Measurements from ENCODE around the gene GALNT2. TPM values are rescaled to one million over a fixed set of nuclear protein-coding genes. Genes with fewer than 3 reads are reported as not detected.

Gene GALNT2
- total and polyA plus RNA-seq, 9 of the 15 experiments (the other 6 are each of a cell fraction or from before 2014, with no cell fraction given), result 1.6 to 106 (median 51.9) TPM

DNA sequence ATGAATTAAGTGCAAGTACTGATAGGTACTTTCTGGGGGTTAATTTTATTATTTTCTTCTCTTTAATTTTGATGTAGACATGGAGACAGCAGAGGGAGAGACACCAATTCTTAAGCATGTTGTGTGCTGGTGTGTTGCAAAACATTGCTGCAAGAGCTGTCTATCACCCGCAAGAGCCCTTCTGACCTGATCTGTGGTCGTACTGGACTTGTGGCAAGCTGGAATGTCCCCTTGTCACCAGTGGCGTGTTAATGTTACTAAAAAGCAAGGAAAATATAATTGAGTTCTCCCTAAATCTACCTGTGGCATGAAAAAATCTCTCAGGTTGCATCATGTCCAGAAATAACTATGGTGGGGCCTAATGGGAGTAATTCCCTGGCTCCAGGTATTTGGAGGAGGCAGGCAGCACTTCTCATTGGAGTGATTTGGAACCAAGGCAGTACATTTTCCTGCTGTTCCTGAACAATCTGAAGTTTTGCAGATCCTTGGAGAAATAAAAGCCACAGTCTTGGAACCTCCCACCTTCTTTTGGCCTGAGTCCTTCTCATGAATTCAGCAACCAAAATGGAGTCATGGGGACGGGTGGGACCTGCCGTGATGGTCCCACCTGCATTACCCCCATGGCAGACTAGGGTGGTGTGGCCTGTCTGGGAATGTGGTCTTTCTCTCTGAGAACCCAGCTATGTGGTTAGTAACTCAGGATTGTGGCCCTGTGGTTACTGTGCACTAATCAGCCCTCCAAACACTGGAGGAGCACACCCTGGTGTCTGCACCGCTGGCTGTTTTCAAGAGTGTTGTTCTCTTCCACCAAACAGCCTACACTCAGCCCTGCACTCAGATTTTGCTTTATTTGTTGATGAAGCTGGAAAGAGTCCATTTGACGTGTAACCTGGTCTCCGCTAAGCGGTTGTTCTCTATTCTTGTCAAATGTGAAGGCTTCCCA, 57.4 kb downstream of the GALNT2 start (continued):
- TF ChIP-seq PTTG1 (tag; IDR thresholded peaks at IDR 0.05; ENCODE audit: low read depth) (peak; percentile 28; the same call in 1 of the 2 replicates), BCL6 (CRISPR knock-in tag; IDR thresholded peaks at IDR 0.05) (no peak), KDM5B (IDR thresholded peaks at IDR 0.05; ENCODE audit: insufficient replicate concordance, low read depth, low read length) (peak; percentile 31), POU5F1 (IDR thresholded peaks at IDR 0.05; ENCODE audit: borderline replicate concordance, low read depth, low read length, partially characterized antibody) (no peak), CBX1 (IDR thresholded peaks at IDR 0.05; ENCODE audit: low read depth) (no peak), MAX (CRISPR knock-in tag; IDR thresholded peaks at IDR 0.05) (no peak), ZBTB17 (CRISPR knock-in tag; IDR thresholded peaks at IDR 0.05) (0 out of 2 replicates have a peak, but pooled peaks have one; percentile 40), ZNF778 (CRISPR knock-in tag; IDR thresholded peaks at IDR 0.05) (no peak), TRIM24 (IDR thresholded peaks at IDR 0.05) (peak; percentile 82 to 86), PHTF2 (CRISPR knock-in tag; IDR thresholded peaks at IDR 0.05) (no peak), ZNF668 (CRISPR knock-in tag; IDR thresholded peaks at IDR 0.05) (0 out of 2 replicates have a peak, but pooled peaks have one; percentile 4), CHD4 (IDR thresholded peaks at IDR 0.05; ENCODE audit: insufficient read depth, insufficient replicate concordance, low read depth, low read length, poor library complexity, severe bottlenecking) (no peak)
- TF ChIP-seq, protein P1, sequence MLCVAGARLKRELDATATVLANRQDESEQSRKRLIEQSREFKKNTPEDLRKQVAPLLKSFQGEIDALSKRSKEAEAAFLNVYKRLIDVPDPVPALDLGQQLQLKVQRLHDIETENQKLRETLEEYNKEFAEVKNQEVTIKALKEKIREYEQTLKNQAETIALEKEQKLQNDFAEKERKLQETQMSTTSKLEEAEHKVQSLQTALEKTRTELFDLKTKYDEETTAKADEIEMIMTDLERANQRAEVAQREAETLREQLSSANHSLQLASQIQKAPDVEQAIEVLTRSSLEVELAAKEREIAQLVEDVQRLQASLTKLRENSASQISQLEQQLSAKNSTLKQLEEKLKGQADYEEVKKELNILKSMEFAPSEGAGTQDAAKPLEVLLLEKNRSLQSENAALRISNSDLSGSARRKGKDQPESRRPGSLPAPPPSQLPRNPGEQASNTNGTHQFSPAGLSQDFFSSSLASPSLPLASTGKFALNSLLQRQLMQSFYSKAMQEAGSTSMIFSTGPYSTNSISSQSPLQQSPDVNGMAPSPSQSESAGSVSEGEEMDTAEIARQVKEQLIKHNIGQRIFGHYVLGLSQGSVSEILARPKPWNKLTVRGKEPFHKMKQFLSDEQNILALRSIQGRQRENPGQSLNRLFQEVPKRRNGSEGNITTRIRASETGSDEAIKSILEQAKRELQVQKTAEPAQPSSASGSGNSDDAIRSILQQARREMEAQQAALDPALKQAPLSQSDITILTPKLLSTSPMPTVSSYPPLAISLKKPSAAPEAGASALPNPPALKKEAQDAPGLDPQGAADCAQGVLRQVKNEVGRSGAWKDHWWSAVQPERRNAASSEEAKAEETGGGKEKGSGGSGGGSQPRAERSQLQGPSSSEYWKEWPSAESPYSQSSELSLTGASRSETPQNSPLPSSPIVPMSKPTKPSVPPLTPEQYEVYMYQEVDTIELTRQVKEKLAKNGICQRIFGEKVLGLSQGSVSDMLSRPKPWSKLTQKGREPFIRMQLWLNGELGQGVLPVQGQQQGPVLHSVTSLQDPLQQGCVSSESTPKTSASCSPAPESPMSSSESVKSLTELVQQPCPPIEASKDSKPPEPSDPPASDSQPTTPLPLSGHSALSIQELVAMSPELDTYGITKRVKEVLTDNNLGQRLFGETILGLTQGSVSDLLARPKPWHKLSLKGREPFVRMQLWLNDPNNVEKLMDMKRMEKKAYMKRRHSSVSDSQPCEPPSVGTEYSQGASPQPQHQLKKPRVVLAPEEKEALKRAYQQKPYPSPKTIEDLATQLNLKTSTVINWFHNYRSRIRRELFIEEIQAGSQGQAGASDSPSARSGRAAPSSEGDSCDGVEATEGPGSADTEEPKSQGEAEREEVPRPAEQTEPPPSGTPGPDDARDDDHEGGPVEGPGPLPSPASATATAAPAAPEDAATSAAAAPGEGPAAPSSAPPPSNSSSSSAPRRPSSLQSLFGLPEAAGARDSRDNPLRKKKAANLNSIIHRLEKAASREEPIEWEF (CRISPR knock-in tag; IDR thresholded peaks at IDR 0.05), result no peak

Measured in K562 (cell line).